Dendritic cell treated with granulocyte-macrophage colony-stimulating factor and Interleukin-4, amounts not matched to agents 40 ng/mL and 50 ng/mL, for 4 days (primary cell): ENCODE data around the gene MEIOSIN.
"Not testable (repeated sequence)": the region's sequence is repeated elsewhere in the genome, so short reads cannot be mapped to it uniquely, and the experiment has no call there.

Experiments used
- H3K27ac Mint-ChIP-seq: one replicate; pipeline ENCODE4 v1.8.0; 2022; ENCODE audit warnings: mild to moderate bottlenecking, mixed read lengths
- H3K27me3 Mint-ChIP-seq: one replicate; pipeline ENCODE4 v1.8.0; 2022; ENCODE audit warnings: mild to moderate bottlenecking, mixed read lengths
- H3K36me3 Mint-ChIP-seq: one replicate; pipeline ENCODE4 v1.8.0; 2022; ENCODE audit warnings: low read depth, mixed read lengths
- H3K4me1 Mint-ChIP-seq: one replicate; pipeline ENCODE4 v1.8.0; 2022; ENCODE audit warnings: low read depth, mixed read lengths
- H3K4me3 Mint-ChIP-seq: one replicate; pipeline ENCODE4 v1.8.0; 2022; ENCODE audit warnings: mild to moderate bottlenecking, moderate library complexity, mixed read lengths
- H3K9me3 Mint-ChIP-seq: one replicate; pipeline ENCODE4 v1.8.0; 2022; ENCODE audit warnings: mixed read lengths
- intact Hi-C: fragments of 100-400 bp; cut with micrococcal nuclease; formaldehyde crosslinking; loops from one replicate; pipeline ENCODE4 v1.15.0; 2022

Gene MEIOSIN

DNA sequence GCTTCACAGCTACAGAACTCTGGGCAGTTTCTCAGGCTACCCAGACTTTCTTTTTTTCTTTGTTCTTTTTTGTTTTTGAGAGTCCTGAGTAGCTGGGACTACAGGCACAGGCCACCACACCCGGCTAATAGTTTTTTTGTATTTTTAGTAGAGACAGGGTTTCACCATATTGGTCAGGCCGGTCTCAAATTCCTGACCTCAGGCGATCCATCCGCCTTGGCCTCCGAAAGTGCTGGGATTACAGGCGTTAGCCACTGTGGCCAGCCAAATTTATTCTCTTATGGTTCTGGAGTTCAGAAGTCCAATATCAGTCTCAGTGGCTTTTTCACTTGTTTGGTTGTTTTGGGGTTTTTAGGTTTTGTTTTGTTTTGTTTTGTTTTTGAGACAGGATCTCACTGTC lies 12.4 kb downstream of the MEIOSIN start:
- intact Hi-C loops = no loop called here
- no peaks in the 10 kb centered on the region for H3K36me3 Mint-ChIP-seq
- no peak overlapping the region for H3K27ac Mint-ChIP-seq
- H3K9me3 Mint-ChIP-seq = no peaks in the 10 kb centered on the region
- H3K4me3 Mint-ChIP-seq = no peak overlapping the region
- peaks cover 62% of the 10 kb centered on the region for H3K27me3 Mint-ChIP-seq
- H3K4me1 Mint-ChIP-seq = no peaks in the 10 kb centered on the region

DNA sequence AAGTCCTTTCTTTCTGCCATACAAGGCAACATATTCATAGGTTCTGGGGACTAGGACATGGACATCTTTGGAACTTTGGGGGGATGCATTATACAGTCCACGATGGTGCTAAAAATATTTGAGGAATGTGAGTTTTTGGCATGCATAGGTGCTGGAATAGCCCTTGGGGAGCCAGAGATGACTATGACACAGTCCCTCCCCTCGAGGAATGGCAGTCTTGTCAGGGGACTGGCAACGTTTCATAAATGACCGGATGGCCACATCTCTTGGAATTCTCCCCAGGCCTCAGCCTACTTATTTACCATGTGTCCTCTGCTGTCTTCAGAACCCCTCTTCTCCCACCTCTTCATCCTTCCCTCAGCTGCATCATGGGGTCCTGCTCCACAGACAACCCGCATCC lies 13.6 kb downstream of the MEIOSIN start:
- Mint-ChIP-seq H3K27me3 (peaks cover 70% of the 10 kb centered on the region), H3K4me3 (no peak overlapping the region), H3K9me3 (no peaks in the 10 kb centered on the region), H3K27ac (no peak overlapping the region), H3K36me3 (no peaks in the 10 kb centered on the region), H3K4me1 (no peaks in the 10 kb centered on the region)
- intact Hi-C loops = no loop called here

DNA sequence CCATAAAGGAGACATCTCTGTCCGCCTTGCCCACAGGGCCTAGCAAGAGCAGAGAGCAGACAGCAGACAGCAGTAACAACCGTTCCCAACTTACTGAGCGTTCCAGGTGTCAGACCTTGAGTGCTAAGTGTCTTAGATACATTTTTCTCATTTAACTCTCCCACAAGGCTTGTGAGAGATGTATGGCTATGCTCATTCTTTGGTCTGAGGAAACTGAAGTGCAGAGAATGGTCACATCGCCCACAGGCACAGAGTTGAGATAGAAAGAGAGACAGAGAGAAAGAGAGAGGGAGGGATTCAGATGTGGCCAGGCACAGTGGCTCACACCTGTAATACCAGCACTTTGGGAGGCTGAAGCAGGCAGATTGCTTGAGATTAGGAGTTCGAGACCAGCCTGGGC lies 14.3 kb downstream of the MEIOSIN start:
- Mint-ChIP-seq H3K36me3 (no peaks in the 10 kb centered on the region), H3K4me1 (no peaks in the 10 kb centered on the region), H3K27me3 (peaks cover 69% of the 10 kb centered on the region), H3K4me3 (no peak overlapping the region), H3K9me3 (no peaks in the 10 kb centered on the region), H3K27ac (no peak overlapping the region)
- intact Hi-C loops = no loop called here

DNA sequence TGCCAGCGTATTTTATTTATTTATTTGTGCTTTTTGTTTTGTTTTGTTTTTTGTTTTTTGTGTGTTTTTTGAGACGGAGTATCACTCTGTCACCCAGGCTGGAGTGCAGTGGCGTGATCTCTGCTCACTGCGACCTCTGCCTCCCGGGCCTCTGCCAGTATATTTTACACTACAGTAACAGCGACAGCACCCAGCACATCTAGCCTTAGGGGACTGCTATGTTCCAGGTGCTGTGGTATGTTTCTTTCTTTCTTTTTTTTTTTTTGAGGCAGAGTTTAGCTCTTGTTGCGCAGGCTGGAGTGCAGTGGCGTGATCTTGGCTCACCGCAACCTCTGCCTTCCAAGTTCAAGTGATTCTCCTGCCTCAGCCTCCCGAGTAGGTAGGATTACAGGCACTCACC lies 18.2 kb downstream of the MEIOSIN start:
- H3K4me3 Mint-ChIP-seq, H3K36me3 Mint-ChIP-seq, H3K4me1 Mint-ChIP-seq, H3K27ac Mint-ChIP-seq, H3K9me3 Mint-ChIP-seq, intact Hi-C loops: not testable (repeated sequence)
- peaks cover 54% of the 10 kb centered on the region for H3K27me3 Mint-ChIP-seq

DNA sequence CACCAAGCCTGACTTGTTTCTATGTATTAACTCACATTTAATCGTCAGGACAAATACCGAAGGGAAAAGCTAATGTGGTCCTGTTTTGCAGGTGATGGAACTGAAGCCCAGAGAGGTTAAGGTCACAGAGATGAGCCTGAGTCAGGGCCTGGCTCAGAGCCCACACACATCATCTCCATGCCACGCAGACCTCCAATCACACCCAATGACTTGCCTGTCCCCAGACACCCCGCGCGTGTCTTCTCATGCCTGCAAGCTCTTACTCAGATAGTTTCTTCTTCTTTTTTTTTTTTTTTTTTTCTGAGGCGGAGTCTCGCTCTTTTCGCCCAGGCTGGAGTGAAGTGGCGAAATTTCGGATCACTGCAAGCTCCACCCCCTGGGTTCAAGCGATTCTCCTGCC lies 19.4 kb downstream of the MEIOSIN start:
- Mint-ChIP-seq H3K27ac (no peak overlapping the region), H3K27me3 (peaks cover 54% of the 10 kb centered on the region), H3K9me3 (no peaks in the 10 kb centered on the region), H3K4me1 (peaks cover 5% of the 10 kb centered on the region), H3K4me3 (no peak overlapping the region), H3K36me3 (no peaks in the 10 kb centered on the region)
- intact Hi-C loops = no loop called here

DNA sequence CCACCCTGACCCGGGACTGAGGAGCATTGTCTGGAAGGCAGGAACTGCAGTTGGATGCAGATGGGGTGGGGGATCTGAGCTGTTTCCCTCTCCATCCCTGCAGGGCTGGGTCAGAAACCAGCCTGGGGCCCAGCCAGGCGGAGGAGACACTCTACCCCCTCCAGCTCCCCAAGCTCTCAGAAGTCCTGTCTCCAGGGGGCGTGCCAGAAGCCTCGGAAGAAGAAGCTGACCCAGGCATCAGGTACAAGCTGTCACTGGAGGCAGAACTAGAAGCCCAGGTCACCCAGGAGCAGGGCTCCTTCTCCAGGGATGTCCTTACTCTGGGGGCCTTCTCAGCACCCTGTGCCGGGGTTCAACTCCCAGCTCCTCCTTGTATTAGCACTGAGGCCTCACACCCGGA lies 20.3 kb downstream of the MEIOSIN start:
- Mint-ChIP-seq H3K9me3 (no peaks in the 10 kb centered on the region), H3K36me3 (no peaks in the 10 kb centered on the region), H3K4me1 (peaks cover 5% of the 10 kb centered on the region), H3K27ac (no peak overlapping the region), H3K27me3 (peaks cover 56% of the 10 kb centered on the region), H3K4me3 (no peak overlapping the region)
- intact Hi-C loops = no loop called here

DNA sequence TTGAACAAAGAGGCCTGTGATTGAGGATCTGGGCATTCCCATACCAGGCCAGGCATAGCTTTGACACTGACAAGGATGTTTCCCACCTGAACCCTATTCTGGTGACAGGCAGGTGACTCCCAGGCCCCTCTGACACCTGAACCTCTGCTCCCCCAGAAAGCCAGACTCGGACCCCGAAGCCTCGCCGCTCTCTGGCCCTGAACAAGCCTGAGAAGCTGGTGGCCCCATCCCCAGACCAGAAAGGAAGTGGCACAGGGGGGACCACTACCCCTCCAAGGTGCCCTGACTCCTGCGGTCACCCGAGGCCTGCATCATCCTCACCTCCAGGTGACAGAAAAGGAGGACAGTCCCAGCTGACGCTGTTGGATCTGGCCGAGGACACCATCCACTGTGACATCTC lies 21.1 kb downstream of the MEIOSIN start:
- Mint-ChIP-seq H3K27me3 (peaks cover 64% of the 10 kb centered on the region), H3K9me3 (no peaks in the 10 kb centered on the region), H3K4me1 (peaks cover 5% of the 10 kb centered on the region), H3K4me3 (no peak overlapping the region), H3K27ac (no peak overlapping the region), H3K36me3 (no peaks in the 10 kb centered on the region)
- intact Hi-C loops = no loop called here

DNA sequence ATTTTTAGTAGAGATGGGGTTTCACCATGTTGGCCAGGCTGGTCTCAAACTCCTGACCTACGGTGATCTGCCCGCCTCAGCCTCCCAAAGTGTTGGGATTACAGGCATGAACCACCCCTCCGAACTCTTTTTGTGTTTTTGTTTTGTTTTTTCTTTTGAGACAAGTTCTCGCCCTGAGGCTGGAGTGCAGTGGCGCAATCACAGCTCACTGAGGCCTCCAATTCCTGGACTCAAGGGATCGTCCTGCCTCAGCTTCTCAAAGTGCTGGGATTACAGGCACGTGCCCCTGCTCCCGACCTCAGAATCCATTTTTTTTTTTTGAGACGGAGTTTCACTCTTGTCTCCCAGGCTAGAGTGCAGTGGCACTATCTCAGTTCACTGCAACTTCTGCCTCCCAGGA lies 24.5 kb downstream of the MEIOSIN start:
- Mint-ChIP-seq H3K27ac (no peak overlapping the region), H3K4me3 (no peak overlapping the region), H3K36me3 (no peaks in the 10 kb centered on the region), H3K9me3 (no peaks in the 10 kb centered on the region), H3K27me3 (peaks cover 67% of the 10 kb centered on the region), H3K4me1 (peaks cover 5% of the 10 kb centered on the region)
- intact Hi-C loops = no loop called here

DNA sequence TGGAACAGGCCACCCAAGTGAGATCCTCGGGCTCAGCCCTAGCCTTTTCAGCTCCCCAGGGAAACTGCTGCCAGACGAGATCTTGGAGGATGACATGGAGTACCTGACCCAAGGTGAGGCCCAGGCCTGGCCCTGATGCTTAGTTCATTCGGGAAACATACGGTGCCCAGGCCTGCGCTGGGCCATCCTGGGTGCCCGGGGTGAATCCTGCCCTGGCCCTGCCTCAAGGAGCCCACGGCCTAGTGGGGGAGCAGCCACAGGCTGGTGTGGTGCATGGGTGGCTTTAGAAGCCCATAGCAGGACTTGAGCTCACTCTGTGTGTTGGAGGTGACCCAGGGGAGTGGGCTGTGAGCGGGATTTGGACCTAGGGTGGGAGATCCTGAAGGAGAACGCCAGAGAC lies 25.7 kb downstream of the MEIOSIN start:
- Mint-ChIP-seq H3K4me3 (no peak overlapping the region), H3K36me3 (no peaks in the 10 kb centered on the region), H3K4me1 (no peaks in the 10 kb centered on the region), H3K9me3 (no peaks in the 10 kb centered on the region), H3K27ac (no peak overlapping the region), H3K27me3 (peaks cover 74% of the 10 kb centered on the region)
- intact Hi-C loops = no loop called here

DNA sequence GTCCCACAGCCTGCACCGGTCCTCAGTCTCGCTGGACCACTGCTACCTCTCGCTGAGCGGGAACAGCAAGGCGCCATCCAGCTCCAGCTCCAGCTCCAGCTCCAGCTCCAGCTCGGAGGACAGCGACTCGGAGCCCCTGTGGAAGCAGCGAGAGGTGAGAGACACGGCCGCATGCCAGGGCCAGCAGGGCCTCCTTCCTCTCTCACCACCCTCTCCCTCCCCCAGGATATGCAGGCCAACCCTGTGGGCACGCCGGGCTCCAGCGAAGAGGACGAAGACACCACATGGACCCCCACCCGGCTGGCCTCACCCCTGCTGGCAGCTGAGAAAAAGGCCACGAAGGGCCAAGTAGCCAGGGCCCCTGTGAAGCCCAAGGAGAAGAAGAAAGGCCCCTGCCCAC lies 28.5 kb downstream of the MEIOSIN start:
- Mint-ChIP-seq H3K4me3 (no peak overlapping the region), H3K9me3 (no peaks in the 10 kb centered on the region), H3K27me3 (peaks cover 86% of the 10 kb centered on the region), H3K36me3 (no peaks in the 10 kb centered on the region), H3K27ac (no peak overlapping the region), H3K4me1 (no peaks in the 10 kb centered on the region)
- intact Hi-C loops = no loop called here

DNA sequence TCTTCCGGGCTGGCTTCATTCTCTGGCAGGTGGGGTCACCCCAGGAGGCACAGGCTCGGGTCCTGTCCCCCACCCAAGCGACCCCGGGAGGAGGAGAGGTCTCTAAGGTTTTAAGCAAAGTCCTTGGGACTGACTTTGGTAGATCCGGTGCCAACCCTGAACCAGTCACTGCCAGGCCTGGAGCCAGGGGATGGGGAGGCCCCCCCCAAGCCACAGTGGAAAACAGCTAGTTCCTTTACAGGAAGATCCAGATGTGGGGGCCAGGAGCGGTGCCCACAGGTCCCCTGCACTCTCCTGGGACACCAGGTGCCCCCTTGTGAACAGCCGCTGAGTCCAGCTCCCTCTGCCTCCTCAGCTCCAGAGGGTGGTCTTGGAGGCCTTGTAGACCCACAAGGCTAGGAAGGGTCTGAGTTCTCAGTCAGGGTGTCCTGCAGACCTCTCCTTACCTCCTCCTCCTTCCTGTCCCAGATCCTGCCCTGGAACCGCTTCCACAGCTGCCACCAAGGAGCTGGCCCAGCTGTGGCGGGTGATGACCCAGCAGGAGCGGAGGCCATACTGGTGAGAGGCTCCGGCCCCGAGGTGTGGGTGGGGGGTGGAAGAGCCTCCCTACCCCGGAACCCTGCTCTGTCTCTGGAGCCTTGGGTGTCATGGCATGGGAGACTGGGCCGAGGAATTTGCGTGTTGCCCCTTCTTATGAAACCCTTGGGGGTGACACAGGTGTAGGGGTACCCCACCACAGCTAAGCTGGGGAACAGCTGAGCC lies 29.8 kb downstream of the MEIOSIN start:
- H3K4me3 Mint-ChIP-seq = no peak overlapping the region
- peaks cover 88% of the 10 kb centered on the region for H3K27me3 Mint-ChIP-seq
- no peaks in the 10 kb centered on the region for H3K36me3 Mint-ChIP-seq
- intact Hi-C loops = no loop called here
- no peak overlapping the region for H3K27ac Mint-ChIP-seq
- H3K9me3 Mint-ChIP-seq = no peaks in the 10 kb centered on the region
- H3K4me1 Mint-ChIP-seq = peaks cover 10% of the 10 kb centered on the region

DNA sequence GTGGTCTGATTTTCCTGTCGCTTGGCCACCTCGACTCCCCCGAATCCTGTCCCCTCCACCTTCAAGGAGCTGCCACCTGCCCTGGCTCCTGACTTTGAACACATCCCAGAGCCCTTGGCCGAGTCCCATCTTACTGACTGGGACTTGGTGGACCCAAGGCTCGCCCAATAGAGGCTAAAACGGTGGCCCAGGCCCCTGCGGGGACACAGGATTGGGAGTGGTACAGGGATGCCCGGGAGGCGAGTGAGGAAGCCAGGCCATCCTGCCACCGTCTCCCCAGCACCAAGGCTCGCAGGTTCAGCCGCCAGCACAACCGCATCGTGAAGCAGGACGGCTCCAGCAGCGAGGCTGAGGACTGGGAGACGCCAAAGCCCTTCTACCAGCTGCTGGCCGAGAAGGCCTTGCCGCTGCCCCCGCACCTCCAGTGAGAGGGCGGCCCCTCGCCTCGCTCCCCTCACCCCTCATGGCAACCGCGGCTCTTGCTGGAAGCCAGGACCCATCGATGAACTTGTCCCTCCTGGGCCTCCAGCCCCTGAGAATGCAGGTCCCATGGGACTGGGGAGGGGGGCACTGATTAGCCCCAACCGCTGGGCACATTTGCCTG lies 30.6 kb downstream of the MEIOSIN start:
- no peak overlapping the region for H3K27ac Mint-ChIP-seq
- H3K27me3 Mint-ChIP-seq = peaks cover 86% of the 10 kb centered on the region
- peaks cover 13% of the 10 kb centered on the region for H3K4me1 Mint-ChIP-seq
- H3K36me3 Mint-ChIP-seq = peaks cover 3% of the 10 kb centered on the region
- H3K9me3 Mint-ChIP-seq = no peaks in the 10 kb centered on the region
- intact Hi-C loops = no loop called here
- no peak overlapping the region for H3K4me3 Mint-ChIP-seq

DNA sequence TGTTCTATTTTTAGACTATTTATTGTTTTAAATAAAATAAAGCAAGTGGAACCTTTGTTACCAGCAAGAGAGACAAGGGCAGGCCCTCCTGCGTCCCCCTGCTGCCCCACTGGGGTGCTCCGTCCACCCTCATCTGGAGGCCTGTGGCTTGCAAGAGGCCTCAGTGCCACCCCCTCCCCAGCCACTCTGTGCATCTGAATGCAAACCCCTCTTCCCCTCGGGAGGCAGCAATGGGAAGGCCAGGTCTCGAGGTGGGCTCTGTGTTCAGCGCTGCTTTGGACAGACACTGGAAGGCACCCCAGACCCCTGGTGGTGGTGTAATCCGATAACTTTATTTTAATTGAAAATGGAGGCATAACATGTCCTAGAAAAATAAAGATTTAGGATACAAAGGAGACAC lies 31.2 kb downstream of the MEIOSIN start:
- Mint-ChIP-seq H3K4me3 (no peak overlapping the region), H3K27ac (no peak overlapping the region), H3K9me3 (no peaks in the 10 kb centered on the region), H3K4me1 (peaks cover 19% of the 10 kb centered on the region), H3K36me3 (peaks cover 7% of the 10 kb centered on the region), H3K27me3 (peaks cover 84% of the 10 kb centered on the region)
- intact Hi-C loops = no loop called here

DNA sequence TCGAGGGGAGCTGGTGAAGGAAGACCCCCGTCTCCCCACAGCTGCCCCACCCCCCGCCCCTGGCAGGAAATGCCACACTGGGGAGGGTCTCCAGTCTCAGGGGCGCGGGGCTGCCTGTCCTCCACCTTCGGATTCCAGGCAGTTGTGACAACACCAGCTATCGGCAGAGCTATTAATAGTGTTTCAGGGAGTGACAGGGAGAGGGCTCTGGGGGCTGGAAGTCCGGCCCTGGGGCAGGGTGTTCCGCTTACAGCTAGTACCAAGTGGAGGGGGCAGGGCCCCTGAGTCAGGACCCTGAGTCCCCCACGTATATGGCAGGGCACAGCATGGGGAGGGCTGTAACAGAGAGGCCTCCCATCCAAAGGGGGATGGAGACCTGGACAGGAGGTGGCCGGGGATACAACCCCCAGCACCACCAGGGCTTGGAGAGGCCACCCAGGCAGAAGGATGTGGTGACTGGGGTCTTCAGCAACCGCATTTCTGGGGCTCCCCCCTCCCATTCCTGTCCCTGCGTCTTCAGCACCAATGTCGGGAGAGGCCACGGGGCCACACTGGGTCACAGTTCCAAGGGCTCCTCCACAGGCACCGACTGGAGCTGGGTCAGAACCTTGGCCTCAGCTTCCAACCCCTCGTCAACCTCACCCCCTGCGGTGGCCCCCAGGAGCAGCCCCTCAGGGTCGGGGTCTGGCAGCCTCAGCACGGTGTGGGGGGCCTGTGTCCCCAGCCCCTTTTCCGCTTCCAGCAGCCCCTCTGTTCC lies 31.9 kb downstream of the MEIOSIN start:
- intact Hi-C loops = no loop called here
- H3K4me1 Mint-ChIP-seq = peaks cover 24% of the 10 kb centered on the region
- H3K4me3 Mint-ChIP-seq = no peak overlapping the region
- H3K36me3 Mint-ChIP-seq = peaks cover 8% of the 10 kb centered on the region
- H3K27me3 Mint-ChIP-seq = peaks cover 85% of the 10 kb centered on the region
- H3K9me3 Mint-ChIP-seq = no peaks in the 10 kb centered on the region
- no peak overlapping the region for H3K27ac Mint-ChIP-seq
